T-helper 2 cell treated with Interferon-gamma antibody and Interleukin-4, amounts not matched to agents 5 μg/mL and 100 μg/mL, for 36 hours (primary cell): ENCODE results near the gene OOSP2.
"Not testable (repeated sequence)": the region's sequence is repeated elsewhere in the genome, so short reads cannot be mapped to it uniquely, and the experiment has no call there.

Experiments used
- DNase-seq: peaks from one replicate; pipeline ENCODE4 v3.0.0; 2021; ENCODE audit warnings: low spot score
- H3K27ac Mint-ChIP-seq: one replicate; pipeline ENCODE4 v1.8.0; 2021; ENCODE audit warnings: mild to moderate bottlenecking, mixed read lengths
- H3K27me3 Mint-ChIP-seq: one replicate; pipeline ENCODE4 v1.8.0; 2021; ENCODE audit warnings: low read depth, mixed read lengths
- H3K36me3 Mint-ChIP-seq: one replicate; pipeline ENCODE4 v1.8.0; 2021; ENCODE audit warnings: low read depth, mixed read lengths
- H3K4me1 Mint-ChIP-seq: one replicate; pipeline ENCODE4 v1.8.0; 2021; ENCODE audit warnings: low read depth, mixed read lengths
- H3K4me3 Mint-ChIP-seq: one replicate; pipeline ENCODE4 v1.8.0; 2022; ENCODE audit warnings: mild to moderate bottlenecking, moderate library complexity, mixed read lengths
- H3K9me3 Mint-ChIP-seq: one replicate; pipeline ENCODE4 v1.8.0; 2021; ENCODE audit warnings: mixed read lengths

The OOSP2 gene

DNA sequence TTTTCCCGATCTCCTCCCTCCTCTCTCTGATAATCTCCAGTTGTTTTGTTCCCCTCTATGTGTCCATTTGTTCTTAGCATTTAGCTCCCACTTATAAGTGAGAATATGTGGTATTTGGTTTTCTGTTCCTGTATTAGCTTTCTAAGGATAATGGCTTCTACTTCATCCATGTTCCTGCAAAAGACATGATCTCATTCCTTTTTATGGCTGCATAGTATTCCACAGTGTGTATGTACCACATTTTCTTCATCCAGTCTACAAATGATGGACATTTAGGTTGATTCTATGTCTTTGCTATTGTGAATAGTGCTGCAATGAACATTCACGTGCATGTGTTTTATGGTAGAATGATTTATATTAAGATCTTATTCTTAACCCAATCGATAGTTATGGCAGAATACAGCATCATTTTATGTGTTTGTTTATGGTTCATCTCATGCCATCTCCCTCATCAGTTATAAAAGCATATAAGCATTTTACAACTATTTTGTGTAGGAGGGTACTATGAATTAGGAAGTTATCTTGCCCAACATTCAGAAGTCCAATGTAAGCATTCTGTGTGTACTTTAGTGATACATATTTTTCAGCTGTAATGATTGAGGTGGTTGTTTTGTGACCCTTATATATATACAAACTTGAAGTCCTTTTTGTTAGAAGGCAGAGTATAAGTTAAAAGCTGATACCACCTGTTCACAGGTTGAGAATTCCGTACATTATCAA lies 19.5 kb downstream of the OOSP2 start:
- H3K36me3 Mint-ChIP-seq, result no peaks in the 10 kb centered on the region
- H3K4me1 Mint-ChIP-seq, result no peaks in the 10 kb centered on the region
- H3K27me3 Mint-ChIP-seq, result no peaks in the 10 kb centered on the region
- H3K4me3 Mint-ChIP-seq, result no peak overlapping the region
- H3K9me3 Mint-ChIP-seq, result peaks cover 3% of the 10 kb centered on the region
- no peak overlapping the region for H3K27ac Mint-ChIP-seq
- DNase-seq, result no peak

DNA sequence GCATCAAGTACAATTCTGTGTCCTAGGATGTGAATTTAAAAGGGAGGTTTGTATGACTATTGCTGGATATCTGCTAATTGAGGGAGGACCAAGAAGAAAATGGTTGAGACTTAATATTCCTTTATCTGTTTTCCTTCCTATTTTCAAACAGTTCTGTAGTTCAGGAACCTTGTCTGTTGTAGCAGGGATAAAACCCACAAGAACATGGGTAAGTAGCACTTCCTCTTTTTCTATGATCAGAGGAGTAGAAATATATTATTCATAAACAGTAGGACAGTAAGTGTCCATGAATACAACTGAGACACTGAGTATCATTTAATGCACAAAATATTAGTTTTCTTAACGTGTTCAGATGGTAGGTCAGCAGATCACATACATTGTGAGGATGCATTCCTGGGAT lies 23.9 kb downstream of the OOSP2 start:
- DNase-seq, result no peak
- Mint-ChIP-seq H3K27ac (no peak overlapping the region), H3K4me1 (no peaks in the 10 kb centered on the region), H3K4me3 (no peak overlapping the region), H3K9me3 (peaks cover 3% of the 10 kb centered on the region), H3K27me3 (no peaks in the 10 kb centered on the region), H3K36me3 (no peaks in the 10 kb centered on the region)

DNA sequence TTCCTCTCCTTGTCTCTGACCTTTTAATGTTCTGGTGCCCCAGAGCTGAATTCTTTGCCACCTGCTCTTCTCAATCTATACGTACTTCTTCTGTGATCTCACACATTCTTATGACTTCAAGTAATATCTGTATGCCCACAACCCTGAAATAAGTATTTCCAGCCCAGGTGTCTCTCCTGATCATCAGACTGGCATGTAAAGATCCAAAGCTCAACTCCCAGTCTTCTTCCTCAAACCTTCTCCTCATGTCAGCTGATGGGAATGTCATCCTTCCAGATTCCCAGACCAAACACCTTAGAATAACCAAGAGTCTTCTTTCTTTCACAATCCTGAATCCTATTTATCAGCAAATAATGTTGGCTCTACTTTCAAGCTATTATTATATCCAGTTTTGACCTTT lies 25.6 kb downstream of the OOSP2 start:
- no peak for DNase-seq
- no peaks in the 10 kb centered on the region for H3K9me3 Mint-ChIP-seq
- H3K27me3 Mint-ChIP-seq, result no peaks in the 10 kb centered on the region
- H3K4me3 Mint-ChIP-seq, result no peak overlapping the region
- H3K27ac Mint-ChIP-seq, result no peak overlapping the region
- H3K36me3 Mint-ChIP-seq, result no peaks in the 10 kb centered on the region
- no peaks in the 10 kb centered on the region for H3K4me1 Mint-ChIP-seq

DNA sequence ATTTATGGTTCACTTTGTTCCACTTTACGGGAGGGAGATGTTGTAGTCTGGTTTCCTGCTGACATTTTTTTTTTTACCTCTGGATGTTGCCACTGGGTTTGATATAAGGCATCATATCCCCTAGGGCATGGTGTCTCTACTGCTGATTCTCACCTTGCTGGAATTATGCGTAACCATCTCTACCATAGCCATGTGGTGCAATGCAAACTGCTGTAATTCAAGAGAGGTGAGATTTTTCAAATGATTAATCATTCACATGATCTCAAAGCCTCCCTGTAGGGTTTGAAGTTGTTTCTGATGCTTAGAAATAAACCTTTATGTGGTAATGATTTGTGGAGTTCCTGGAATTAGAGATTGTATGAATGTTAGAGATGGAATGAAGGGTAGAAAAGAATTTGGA lies 29.2 kb downstream of the OOSP2 start:
- H3K27ac Mint-ChIP-seq, result no peak overlapping the region
- no peaks in the 10 kb centered on the region for H3K4me1 Mint-ChIP-seq
- H3K36me3 Mint-ChIP-seq, result no peaks in the 10 kb centered on the region
- no peaks in the 10 kb centered on the region for H3K27me3 Mint-ChIP-seq
- H3K4me3 Mint-ChIP-seq, result no peak overlapping the region
- no peak for DNase-seq
- H3K9me3 Mint-ChIP-seq, result no peaks in the 10 kb centered on the region

DNA sequence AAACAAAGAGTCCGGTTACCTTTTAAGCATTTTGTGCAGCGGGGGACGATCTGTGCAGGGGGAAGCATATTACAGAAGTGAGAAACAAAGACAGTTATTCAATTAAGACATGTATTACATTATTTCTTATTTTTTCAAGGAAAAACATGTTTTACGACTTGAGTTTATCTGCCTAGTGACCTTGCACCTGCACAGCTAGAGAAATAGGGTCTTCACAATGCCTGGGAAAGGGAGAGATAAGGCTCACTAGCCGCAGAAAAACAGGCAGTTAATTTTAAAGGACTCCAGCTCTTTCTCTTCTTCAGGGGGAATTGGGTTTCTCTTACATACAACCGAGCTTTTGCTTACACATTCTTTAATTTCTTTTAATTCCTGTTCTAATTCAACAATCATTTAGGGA lies 31.4 kb downstream of the OOSP2 start:
- H3K36me3 Mint-ChIP-seq, result not testable (repeated sequence)

DNA sequence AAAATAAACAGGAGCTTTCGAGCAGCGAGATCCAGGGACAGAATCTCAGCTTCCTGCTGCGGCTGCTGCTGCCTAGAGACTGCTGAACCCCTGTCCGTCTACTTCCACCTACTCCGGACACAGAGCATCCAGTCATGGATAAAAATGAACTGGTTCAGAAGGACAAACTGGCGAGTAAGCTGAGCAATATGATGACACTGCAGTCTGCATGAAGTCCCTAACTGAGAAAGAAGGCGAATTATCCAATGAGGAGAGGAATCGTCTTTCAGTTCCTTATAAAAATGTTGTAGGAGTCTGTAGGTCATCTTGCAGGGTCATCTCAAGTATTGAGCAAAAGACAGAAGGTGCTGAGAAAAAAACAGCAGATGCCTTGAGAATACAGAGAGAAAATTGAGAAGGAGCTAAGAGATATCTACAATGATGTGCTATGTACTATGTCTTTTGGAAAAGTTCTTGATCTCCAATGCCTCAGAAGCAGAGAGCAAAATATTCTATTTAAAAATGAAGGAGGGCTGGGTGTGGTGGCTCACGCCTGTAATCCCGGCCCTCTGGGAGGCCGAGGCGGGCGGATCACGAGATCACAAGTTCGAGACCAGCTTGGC lies 37.1 kb downstream of the OOSP2 start:
- Mint-ChIP-seq H3K9me3 (no peaks in the 10 kb centered on the region), H3K4me3 (no peak overlapping the region), H3K27ac (no peak overlapping the region), H3K36me3 (no peaks in the 10 kb centered on the region), H3K4me1 (no peaks in the 10 kb centered on the region), H3K27me3 (no peaks in the 10 kb centered on the region)
- DNase-seq, result no peak

More for the DNA sequence above, 31.4 kb downstream of the OOSP2 start:
- H3K9me3 Mint-ChIP-seq, H3K4me1 Mint-ChIP-seq, H3K27ac Mint-ChIP-seq, H3K27me3 Mint-ChIP-seq, DNase-seq, H3K4me3 Mint-ChIP-seq: not testable (repeated sequence)

DNA sequence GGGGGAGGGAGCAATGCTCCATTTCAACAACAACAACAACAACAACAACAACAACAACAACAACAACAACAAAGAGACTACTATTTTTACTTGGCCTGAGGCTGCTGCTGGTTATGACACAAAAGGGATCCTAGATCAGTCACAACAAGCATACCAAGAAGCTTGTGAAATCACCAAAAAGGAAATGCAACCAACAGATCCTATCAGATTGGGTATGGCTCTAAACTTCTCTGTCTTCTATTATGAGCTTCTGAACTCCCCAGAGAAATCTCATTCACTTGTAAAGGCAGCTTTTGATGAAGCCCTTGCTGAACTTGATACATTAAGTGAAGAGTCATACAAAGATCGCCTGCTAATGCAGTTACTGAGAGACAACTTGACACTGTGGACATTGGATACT lies 37.8 kb downstream of the OOSP2 start:
- DNase-seq, result no peak
- H3K36me3 Mint-ChIP-seq, result no peaks in the 10 kb centered on the region
- no peak overlapping the region for H3K4me3 Mint-ChIP-seq
- H3K4me1 Mint-ChIP-seq, result no peaks in the 10 kb centered on the region
- H3K9me3 Mint-ChIP-seq, result no peaks in the 10 kb centered on the region
- H3K27ac Mint-ChIP-seq, result no peak overlapping the region
- H3K27me3 Mint-ChIP-seq, result no peaks in the 10 kb centered on the region

DNA sequence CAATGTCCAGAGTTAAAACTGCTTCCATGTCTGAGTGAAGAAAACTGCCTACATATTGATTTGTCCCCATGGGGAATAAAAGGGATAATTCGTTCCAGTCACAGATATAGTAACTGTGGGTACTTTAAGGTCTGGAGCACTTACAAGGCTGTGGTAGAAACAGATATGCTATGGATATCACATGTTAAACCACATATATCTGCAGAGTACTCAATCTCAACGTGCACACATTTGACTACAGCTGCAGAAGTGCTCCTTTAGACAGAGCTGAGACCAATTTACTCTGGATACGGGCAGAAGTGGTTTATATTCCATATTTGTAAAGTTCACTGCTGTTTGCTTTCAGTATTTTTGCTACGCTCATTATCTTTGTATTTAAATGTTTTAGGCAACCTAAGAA lies 38.5 kb downstream of the OOSP2 start:
- Mint-ChIP-seq H3K9me3 (no peaks in the 10 kb centered on the region), H3K4me3 (no peak overlapping the region), H3K27ac (no peak overlapping the region), H3K27me3 (no peaks in the 10 kb centered on the region), H3K36me3 (no peaks in the 10 kb centered on the region), H3K4me1 (no peaks in the 10 kb centered on the region)
- DNase-seq, result no peak

DNA sequence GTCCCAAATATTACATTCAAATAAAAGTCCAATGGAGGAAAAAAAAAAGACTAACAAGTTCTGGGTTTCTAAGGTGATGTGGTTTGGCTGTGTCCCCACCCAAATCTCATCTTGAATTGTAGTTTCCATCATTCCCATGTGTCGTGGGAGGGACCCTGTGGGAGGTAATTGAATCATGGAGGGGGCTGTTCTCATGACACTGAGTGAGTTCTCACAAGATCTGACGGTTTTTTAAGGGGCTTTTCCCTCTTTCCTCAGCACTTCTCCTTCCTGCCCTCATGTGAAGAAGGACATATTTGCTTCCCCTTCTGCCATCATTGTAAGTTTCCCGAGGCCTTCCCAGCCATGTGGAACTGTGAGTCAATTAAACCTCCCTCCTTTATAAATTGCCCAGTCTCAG lies 40.3 kb downstream of the OOSP2 start:
- Mint-ChIP-seq H3K4me1 (no peaks in the 10 kb centered on the region), H3K36me3 (no peaks in the 10 kb centered on the region), H3K27me3 (no peaks in the 10 kb centered on the region), H3K27ac (no peak overlapping the region), H3K4me3 (no peak overlapping the region), H3K9me3 (no peaks in the 10 kb centered on the region)
- no peak for DNase-seq

DNA sequence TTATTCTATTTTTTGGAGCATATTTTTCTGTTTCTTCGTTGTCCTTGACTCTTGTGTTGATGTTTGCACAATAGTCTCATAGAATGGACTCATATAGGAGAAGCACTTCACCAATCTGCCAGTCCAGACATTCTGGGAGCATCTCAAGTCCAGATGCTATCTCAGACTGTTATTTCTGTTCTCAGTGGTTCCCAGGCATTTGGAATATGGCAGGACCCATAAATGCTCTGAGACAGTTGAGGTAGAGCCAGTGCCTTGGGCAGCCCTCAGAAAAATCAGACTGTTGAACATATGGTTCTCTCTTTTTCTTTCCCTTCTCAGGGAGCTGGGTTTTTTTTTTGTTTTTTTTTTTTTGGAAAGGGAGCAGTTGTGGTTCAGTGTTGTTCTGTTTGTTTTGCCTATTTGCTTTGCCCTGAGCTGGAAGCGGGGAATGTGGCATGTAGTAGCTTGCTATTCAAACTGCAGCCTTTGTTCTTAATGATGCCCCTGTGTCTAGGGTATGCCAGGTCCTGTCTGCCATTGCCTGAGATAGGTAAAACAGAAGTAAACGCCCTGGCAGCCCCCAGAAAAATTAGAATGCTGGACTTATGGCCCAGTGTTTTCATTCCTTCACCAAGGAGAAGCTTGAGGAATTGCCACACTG lies 44.5 kb downstream of the OOSP2 start:
- H3K36me3 Mint-ChIP-seq, result no peaks in the 10 kb centered on the region
- no peaks in the 10 kb centered on the region for H3K9me3 Mint-ChIP-seq
- H3K4me3 Mint-ChIP-seq, result no peak overlapping the region
- DNase-seq, result no peak
- no peak overlapping the region for H3K27ac Mint-ChIP-seq
- H3K27me3 Mint-ChIP-seq, result no peaks in the 10 kb centered on the region
- H3K4me1 Mint-ChIP-seq, result no peaks in the 10 kb centered on the region

DNA sequence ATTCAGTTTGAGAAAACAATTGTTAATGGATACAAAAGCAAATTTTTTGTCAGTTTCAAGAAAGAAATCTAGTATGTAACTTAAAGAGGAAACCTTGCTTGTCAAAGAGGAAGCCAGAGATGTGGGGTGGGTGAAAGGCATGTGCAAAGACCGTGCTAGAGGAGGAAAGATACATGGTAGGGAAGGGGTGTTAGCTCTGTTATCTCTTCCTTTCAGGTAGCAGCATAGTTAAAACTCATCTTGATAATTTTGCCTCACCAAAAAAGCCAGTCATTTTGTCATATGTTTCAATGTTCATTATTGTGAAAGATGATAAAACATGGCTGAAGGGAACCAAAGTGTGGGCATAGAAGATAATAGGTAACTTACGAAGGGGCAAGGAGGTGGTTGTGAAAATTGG lies 45.7 kb downstream of the OOSP2 start:
- no peak overlapping the region for H3K4me3 Mint-ChIP-seq
- H3K36me3 Mint-ChIP-seq, result no peaks in the 10 kb centered on the region
- H3K27ac Mint-ChIP-seq, result no peak overlapping the region
- H3K4me1 Mint-ChIP-seq, result no peaks in the 10 kb centered on the region
- H3K9me3 Mint-ChIP-seq, result no peaks in the 10 kb centered on the region
- H3K27me3 Mint-ChIP-seq, result no peaks in the 10 kb centered on the region
- no peak for DNase-seq

DNA sequence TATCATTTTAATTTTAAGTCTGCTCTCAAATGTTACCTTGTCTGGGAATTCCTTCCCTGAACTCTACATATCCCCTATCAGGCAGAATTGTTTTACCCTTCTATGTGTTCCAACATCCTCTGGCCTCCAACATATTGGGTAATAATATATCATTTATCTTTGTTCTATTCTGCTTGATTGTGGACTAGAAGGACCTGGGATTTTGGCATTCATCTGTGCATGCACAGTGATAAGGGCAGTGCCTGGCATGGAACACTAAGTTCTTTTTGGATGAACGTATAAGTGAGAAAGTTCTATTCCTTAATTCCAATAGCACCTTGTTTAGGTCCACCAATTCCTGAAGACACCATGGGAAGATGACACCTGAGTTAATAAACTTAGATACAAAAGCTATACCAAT lies 47.0 kb downstream of the OOSP2 start:
- Mint-ChIP-seq H3K9me3 (no peaks in the 10 kb centered on the region), H3K36me3 (no peaks in the 10 kb centered on the region), H3K4me3 (no peak overlapping the region), H3K27me3 (no peaks in the 10 kb centered on the region), H3K4me1 (no peaks in the 10 kb centered on the region), H3K27ac (no peak overlapping the region)
- DNase-seq, result no peak

DNA sequence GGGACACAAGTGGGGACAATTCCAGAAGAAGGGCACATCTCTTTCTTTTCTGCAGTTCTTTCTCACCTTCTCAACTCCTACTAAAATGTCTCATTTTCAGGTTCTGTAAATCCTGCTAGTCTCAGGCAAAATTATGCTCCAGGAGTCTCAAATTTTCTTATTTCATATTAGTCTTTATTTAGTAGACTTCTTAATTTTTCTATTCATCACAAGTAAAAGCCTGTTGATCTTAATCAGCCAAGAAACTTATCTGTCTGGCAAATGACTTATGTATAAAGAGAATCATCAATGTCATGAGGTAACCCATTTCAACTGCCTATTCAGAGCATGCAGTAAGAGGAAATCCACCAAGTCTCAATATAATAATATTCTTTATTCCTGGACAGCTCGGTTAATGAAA lies 48.2 kb downstream of the OOSP2 start, which contains the start of gene MS4A2:
MS4A2 (plus strand) TSS at position 301 of the 400 bp plus-strand sequence. CDS start 102 bp downstream, outside the sequence.
- no peaks in the 10 kb centered on the region for H3K9me3 Mint-ChIP-seq
- DNase-seq, result no peak
- H3K4me1 Mint-ChIP-seq, result no peaks in the 10 kb centered on the region
- H3K36me3 Mint-ChIP-seq, result no peaks in the 10 kb centered on the region
- no peak within 1 kb of the TSS for H3K27ac Mint-ChIP-seq
- no peak within 1 kb of the TSS for H3K4me3 Mint-ChIP-seq
- no peaks in the 10 kb centered on the region for H3K27me3 Mint-ChIP-seq

DNA sequence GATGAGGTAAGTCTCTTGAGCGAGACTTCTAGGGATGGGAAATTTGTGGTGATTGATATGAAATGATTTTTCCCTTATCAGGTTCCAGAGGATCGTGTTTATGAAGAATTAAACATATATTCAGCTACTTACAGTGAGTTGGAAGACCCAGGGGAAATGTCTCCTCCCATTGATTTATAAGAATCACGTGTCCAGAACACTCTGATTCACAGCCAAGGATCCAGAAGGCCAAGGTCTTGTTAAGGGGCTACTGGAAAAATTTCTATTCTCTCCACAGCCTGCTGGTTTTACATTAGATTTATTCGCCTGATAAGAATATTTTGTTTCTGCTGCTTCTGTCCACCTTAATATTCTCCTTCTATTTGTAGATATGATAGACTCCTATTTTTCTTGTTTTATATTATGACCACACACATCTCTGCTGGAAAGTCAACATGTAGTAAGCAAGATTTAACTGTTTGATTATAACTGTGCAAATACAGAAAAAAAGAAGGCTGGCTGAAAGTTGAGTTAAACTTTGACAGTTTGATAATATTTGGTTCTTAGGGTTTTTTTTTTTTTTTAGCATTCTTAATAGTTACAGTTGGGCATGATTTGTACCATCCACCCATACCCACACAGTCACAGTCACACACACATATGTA lies 55.4 kb downstream of the OOSP2 start:
- Mint-ChIP-seq H3K36me3 (no peaks in the 10 kb centered on the region), H3K4me1 (no peaks in the 10 kb centered on the region), H3K4me3 (no peak overlapping the region), H3K9me3 (no peaks in the 10 kb centered on the region), H3K27ac (no peak overlapping the region), H3K27me3 (no peaks in the 10 kb centered on the region)
- DNase-seq, result no peak
